Activated B cell treated with CpG ODN at 0.5 μM for 24 hours (primary cell): Measurements from ENCODE around the gene AFTPH. TPM values are rescaled to one million over a fixed set of nuclear protein-coding genes. Genes with fewer than 3 reads are reported as not detected.

ENCODE experiments used
- ATAC-seq: fragments of 200-7000 bp; cut with Tn5 transposase; one replicate; pipeline ENCODE4 v1.10.0; 2021; ENCODE audit warnings: low read depth, mild to moderate bottlenecking, moderate library complexity
- CTCF ChIA-PET: fragments of 350-600 bp; sonication (Branson Sonifier 250); formaldehyde crosslinking; loops from one replicate; lab custom pipeline; 2021; ENCODE audit warnings: antibody characterized with exemption; lab: Charles Lee
- POLR2A ChIA-PET: fragments of 350-600 bp; sonication (Branson Sonifier 250); formaldehyde crosslinking; loops from one replicate; lab custom pipeline; 2021; ENCODE audit warnings: antibody characterized with exemption; lab: Charles Lee
- DNase-seq: peaks from one replicate; pipeline ENCODE4 v3.0.0; 2022
- H3K27ac Mint-ChIP-seq: one replicate; pipeline ENCODE4 v1.8.0; 2020; ENCODE audit warnings: mixed read lengths
- H3K27me3 Mint-ChIP-seq: one replicate; pipeline ENCODE4 v1.8.0; 2021; ENCODE audit warnings: mixed read lengths
- H3K36me3 Mint-ChIP-seq: one replicate; pipeline ENCODE4 v1.8.0; 2021; ENCODE audit warnings: low read depth, mixed read lengths
- H3K4me1 Mint-ChIP-seq: one replicate; pipeline ENCODE4 v1.8.0; 2021; ENCODE audit warnings: mixed read lengths
- H3K4me3 Mint-ChIP-seq: one replicate; pipeline ENCODE4 v1.8.0; 2020; ENCODE audit warnings: mild to moderate bottlenecking, mixed read lengths
- H3K9me3 Mint-ChIP-seq: one replicate; pipeline ENCODE4 v1.8.0; 2020; ENCODE audit warnings: mixed read lengths
- intact Hi-C: fragments of 100-400 bp; cut with micrococcal nuclease; formaldehyde crosslinking; loops from one replicate; pipeline ENCODE4 v1.15.1; 2024
- total RNA-seq: library from RNA; stranded (reverse); gene quantifications from 2 replicates; pipeline ENCODE4 v1.2.3, GENCODE V29; 2022
- TF ChIP-seq, protein P1 (sequence below): fragments of 200-600 bp; IDR thresholded peaks from one replicate; pipeline ENCODE4 v1.8.0; 2022; ENCODE audit warnings: antibody characterized with exemption, mild to moderate bottlenecking

Gene AFTPH
- total RNA-seq, 1 donor from 2014 or later = 81.3 TPM

DNA sequence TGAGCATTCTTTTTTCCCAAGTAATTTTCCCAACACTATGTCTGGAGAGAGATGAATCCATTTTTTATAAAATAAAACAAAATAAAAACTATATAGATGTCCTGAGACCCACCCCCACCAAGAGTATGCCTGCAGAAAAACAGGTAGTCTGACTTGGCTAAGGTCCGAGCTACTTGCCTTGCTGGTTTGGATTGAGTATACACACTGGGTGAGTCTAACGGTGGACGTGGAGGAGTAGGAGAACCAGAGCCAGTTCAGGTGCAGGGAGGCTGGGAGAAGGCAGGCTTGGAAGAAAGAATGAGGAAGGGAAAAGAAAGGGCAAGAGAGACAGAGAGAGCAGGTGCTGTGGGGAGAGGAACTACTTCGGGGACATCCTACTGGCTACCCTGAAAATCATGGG is 21.3 kb upstream of the AFTPH start:
- H3K27ac Mint-ChIP-seq = no peak overlapping the region
- no peaks in the 10 kb centered on the region for H3K9me3 Mint-ChIP-seq
- ATAC-seq = no peak
- H3K4me1 Mint-ChIP-seq = no peaks in the 10 kb centered on the region
- TF ChIP-seq, protein P1, sequence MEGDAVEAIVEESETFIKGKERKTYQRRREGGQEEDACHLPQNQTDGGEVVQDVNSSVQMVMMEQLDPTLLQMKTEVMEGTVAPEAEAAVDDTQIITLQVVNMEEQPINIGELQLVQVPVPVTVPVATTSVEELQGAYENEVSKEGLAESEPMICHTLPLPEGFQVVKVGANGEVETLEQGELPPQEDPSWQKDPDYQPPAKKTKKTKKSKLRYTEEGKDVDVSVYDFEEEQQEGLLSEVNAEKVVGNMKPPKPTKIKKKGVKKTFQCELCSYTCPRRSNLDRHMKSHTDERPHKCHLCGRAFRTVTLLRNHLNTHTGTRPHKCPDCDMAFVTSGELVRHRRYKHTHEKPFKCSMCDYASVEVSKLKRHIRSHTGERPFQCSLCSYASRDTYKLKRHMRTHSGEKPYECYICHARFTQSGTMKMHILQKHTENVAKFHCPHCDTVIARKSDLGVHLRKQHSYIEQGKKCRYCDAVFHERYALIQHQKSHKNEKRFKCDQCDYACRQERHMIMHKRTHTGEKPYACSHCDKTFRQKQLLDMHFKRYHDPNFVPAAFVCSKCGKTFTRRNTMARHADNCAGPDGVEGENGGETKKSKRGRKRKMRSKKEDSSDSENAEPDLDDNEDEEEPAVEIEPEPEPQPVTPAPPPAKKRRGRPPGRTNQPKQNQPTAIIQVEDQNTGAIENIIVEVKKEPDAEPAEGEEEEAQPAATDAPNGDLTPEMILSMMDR = no peak
- CTCF ChIA-PET = no interaction called here
- intact Hi-C loops = no loop called here
- H3K27me3 Mint-ChIP-seq = peaks cover 4% of the 10 kb centered on the region
- DNase-seq = no peak
- H3K4me3 Mint-ChIP-seq = no peak overlapping the region
- POLR2A ChIA-PET = no interaction called here
- H3K36me3 Mint-ChIP-seq = no peaks in the 10 kb centered on the region

DNA sequence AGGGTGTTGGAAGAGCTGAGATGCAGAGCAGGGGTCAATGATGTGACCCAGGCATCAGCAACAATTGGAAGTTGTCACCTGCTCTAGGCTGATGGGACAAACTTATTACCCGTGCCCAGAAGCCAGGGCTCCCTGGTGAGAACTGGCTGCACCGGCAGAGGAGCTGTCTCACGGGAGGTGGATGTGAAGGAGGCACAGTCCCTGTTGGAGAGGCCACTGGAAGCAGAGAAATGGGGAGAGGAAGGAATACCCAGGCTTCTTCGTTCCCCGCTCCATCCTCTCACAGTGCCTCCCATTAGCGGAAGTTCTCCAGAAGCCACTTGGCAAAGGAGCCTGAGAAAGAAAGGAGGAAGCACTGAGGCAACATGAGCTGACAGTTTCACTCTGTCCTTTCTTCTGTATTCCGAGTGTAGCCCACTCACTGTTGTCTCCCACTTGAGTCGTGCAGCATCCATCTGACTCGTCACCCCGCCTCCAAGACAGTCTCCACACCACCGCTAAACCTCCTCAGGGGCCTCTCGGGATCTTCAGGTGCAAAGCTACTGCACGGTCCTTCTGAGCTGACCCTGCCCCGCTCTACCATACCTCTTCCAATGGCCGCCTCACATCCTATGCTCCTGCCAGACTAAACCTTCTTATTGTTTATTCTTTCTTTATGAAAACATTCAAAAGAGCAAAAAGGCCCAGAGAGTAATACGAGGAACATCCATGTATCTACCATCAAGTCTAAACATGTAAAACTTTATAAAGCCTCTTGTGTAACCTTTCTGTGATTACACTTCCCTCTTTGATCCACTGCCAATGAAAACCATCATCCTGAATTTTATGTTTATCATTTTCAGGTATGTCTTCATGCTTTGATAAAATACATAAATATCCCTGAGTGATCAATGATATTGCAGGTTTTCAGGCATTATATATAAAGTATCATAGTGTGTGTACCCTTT is 19.1 kb upstream of the AFTPH start:
- ChIA-PET CTCF (no interaction called here), POLR2A (no interaction called here)
- intact Hi-C loops = no loop called here
- Mint-ChIP-seq H3K4me3 (no peak overlapping the region), H3K9me3 (no peaks in the 10 kb centered on the region), H3K27ac (no peak overlapping the region), H3K27me3 (peaks cover 4% of the 10 kb centered on the region), H3K4me1 (no peaks in the 10 kb centered on the region), H3K36me3 (no peaks in the 10 kb centered on the region)
- ATAC-seq = no peak
- TF ChIP-seq, protein P1 = no peak
- DNase-seq = no peak

GRCh38 chr2:64506686-64507085 is 17.4 kb upstream of the AFTPH start:
- TF ChIP-seq, protein P1 = no peak
- no peak overlapping the region for H3K27ac Mint-ChIP-seq
- ChIA-PET POLR2A (no interaction called here), CTCF (no interaction called here)
- H3K4me3 Mint-ChIP-seq = no peak overlapping the region
- H3K9me3 Mint-ChIP-seq = no peaks in the 10 kb centered on the region
- intact Hi-C loops = no loop called here
- ATAC-seq (no peak), DNase-seq (no peak)
- peaks cover 4% of the 10 kb centered on the region for H3K27me3 Mint-ChIP-seq
- H3K36me3 Mint-ChIP-seq = no peaks in the 10 kb centered on the region
- no peaks in the 10 kb centered on the region for H3K4me1 Mint-ChIP-seq

- ATAC-seq (no peak), DNase-seq (no peak)
- Mint-ChIP-seq H3K27me3 (no peaks in the 10 kb centered on the region), H3K4me1 (no peaks in the 10 kb centered on the region), H3K36me3 (no peaks in the 10 kb centered on the region), H3K27ac (no peak overlapping the region), H3K9me3 (no peaks in the 10 kb centered on the region), H3K4me3 (no peak overlapping the region)
- TF ChIP-seq, protein P1 = no peak
- POLR2A ChIA-PET = interaction anchor here (0.8 kb wide), 1 partner anchor 10 kb away, joined by 3 read pairs; the partner anchor contains the start of gene AFTPH
- CTCF ChIA-PET = interaction anchor here (1.2 kb wide), 1 partner anchor 9 kb away, joined by 8 read pairs; no protein-coding TSS in a partner anchor
- intact Hi-C loops = no loop called here
Observed at GRCh38 chr2:64514008-64514407, 10.1 kb upstream of the AFTPH start.

GRCh38 chr2:64515086-64515485 is 9.0 kb upstream of the AFTPH start:
- CTCF ChIA-PET = no interaction called here
- POLR2A ChIA-PET = no interaction called here

More at GRCh38 chr2:64515086-64515485, 9.0 kb upstream of the AFTPH start:
- TF ChIP-seq, protein P1 = no peak
- no peak overlapping the region for H3K27ac Mint-ChIP-seq
- no peaks in the 10 kb centered on the region for H3K27me3 Mint-ChIP-seq
- no peak for ATAC-seq
- no peak overlapping the region for H3K4me3 Mint-ChIP-seq
- H3K4me1 Mint-ChIP-seq = no peaks in the 10 kb centered on the region
- no peak for DNase-seq
- H3K9me3 Mint-ChIP-seq = no peaks in the 10 kb centered on the region
- intact Hi-C loops = no loop called here
- H3K36me3 Mint-ChIP-seq = no peaks in the 10 kb centered on the region
